CD4-positive, CD25-positive, alpha-beta regulatory T cell (primary cell): ENCODE measurements around the gene C1orf116. TPM values are rescaled to one million over a fixed set of nuclear protein-coding genes. Genes with fewer than 3 reads are reported as not detected.

ENCODE experiments used
- ATAC-seq, 2 donors: fragments of 150-1000 bp; cut with Tn5 transposase; one replicate each; pipeline ENCODE4 v1.10.0; 2021; ENCODE audit warnings: low read depth in 2 of 2, moderate number of reproducible peaks in 2 of 2, moderate library complexity in 1 of 2
- DNase-seq, 3 donors: peaks; one replicate each; pipeline versions ENCODE4 v3.0.0 to v3.0.0-alpha.2; 2012 to 2022; ENCODE audit warnings: mixed read lengths in 1 of 3
- H3K27ac ChIP-seq: one replicate; pipeline ENCODE4 v1.7.0; 2013; ENCODE audit warnings: mild to moderate bottlenecking, low read length; ENCODE audit not compliant: insufficient read depth, poor library complexity, severe bottlenecking
- H3K27me3 ChIP-seq: one replicate; pipeline ENCODE4 v1.7.0; 2013; ENCODE audit warnings: low read length; ENCODE audit not compliant: control insufficient read depth, insufficient read depth
- H3K36me3 ChIP-seq: one replicate; pipeline ENCODE4 v1.7.0; 2013; ENCODE audit warnings: mild to moderate bottlenecking, low read length, moderate library complexity; ENCODE audit not compliant: control insufficient read depth, insufficient read depth
- H3K4me1 ChIP-seq: 2 replicates; pipeline ENCODE4 v1.7.0; 2013; ENCODE audit warnings: mild to moderate bottlenecking, low read length; ENCODE audit not compliant: insufficient read depth, control insufficient read depth, poor library complexity, severe bottlenecking
- H3K4me3 ChIP-seq: one replicate; pipeline ENCODE4 v1.7.0; 2013; ENCODE audit warnings: low read depth, mild to moderate bottlenecking, low read length, moderate library complexity
- H3K9me3 ChIP-seq, 2 experiments: 1 replicate in 1 of 2; 2 replicates in 1 of 2; pipeline ENCODE4 v1.7.0; 2013; ENCODE audit warnings: low read length in 2 of 2, mild to moderate bottlenecking in 1 of 2, moderate library complexity in 1 of 2; ENCODE audit not compliant: control insufficient read depth in 2 of 2
- H3K27ac Mint-ChIP-seq, 3 donors: one replicate each; pipeline ENCODE4 v1.8.0; 2020 to 2022; ENCODE audit warnings: mild to moderate bottlenecking in 3 of 3, mixed read lengths in 3 of 3, moderate library complexity in 2 of 3
- H3K27me3 Mint-ChIP-seq: one replicate; pipeline ENCODE4 v1.8.0; 2022; ENCODE audit warnings: mild to moderate bottlenecking, mixed read lengths
- H3K36me3 Mint-ChIP-seq: one replicate; pipeline ENCODE4 v1.8.0; 2020; ENCODE audit warnings: mixed read lengths
- H3K4me1 Mint-ChIP-seq, 4 donors: one replicate each; pipeline ENCODE4 v1.8.0; 2020 to 2022; ENCODE audit warnings: mixed read lengths in 4 of 4, mild to moderate bottlenecking in 1 of 4
- H3K4me3 Mint-ChIP-seq, 4 donors: one replicate each; pipeline ENCODE4 v1.8.0; 2020 to 2022; ENCODE audit warnings: mild to moderate bottlenecking in 4 of 4, mixed read lengths in 4 of 4, moderate library complexity in 3 of 4
- H3K9me3 Mint-ChIP-seq, 7 donors: one replicate each; pipeline ENCODE4 v1.8.0; 2020 to 2022; ENCODE audit warnings: mixed read lengths in 7 of 7, mild to moderate bottlenecking in 3 of 7, moderate library complexity in 2 of 7
- polyA plus RNA-seq, 4 donors: library from polyadenylated mRNA; unstranded; fragments of 300-500 nt; fragmentation: Illumina TruSeq; gene quantifications; one replicate each; pipeline ENCODE4 v1.2.3, GENCODE V29; 2021
- total RNA-seq: library from RNA; stranded (reverse); gene quantifications from one replicate; pipeline ENCODE4 v1.2.3, GENCODE V29; 2022

Gene C1orf116
- total and polyA plus RNA-seq, 5 donors from 2014 or later, result 0.32 TPM; not detected in 4

DNA sequence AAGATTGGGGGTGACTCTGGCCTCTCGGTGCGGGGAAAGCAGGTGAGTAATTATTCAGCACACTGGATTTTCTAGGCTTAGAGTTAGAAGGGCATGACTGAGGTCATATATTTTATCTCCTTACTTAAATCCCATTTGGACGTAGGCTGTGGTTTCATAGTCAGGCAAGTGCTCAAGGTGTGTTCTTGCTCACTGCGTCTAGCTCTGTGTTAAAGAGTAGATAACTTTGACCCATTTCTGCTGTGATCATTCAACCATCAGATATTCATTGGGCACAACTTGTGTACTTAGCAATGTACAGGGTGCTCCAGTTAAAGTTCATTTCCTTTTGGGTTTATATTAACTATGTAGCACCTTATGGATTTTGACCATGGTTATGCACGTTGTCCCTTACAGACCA, 35.1 kb upstream of the C1orf116 start:
- H3K9me3 Mint-ChIP-seq, result peaks cover 0 to 2% (median 0%) of the 10 kb centered on the region in 7 donors
- no peaks in the 10 kb centered on the region for H3K36me3 ChIP-seq

GRCh38 chr1:207067185-207067584, 34.6 kb upstream of the C1orf116 start:
- no peaks in the 10 kb centered on the region for H3K36me3 ChIP-seq
- peaks cover 20% of the 10 kb centered on the region for H3K36me3 Mint-ChIP-seq
- DNase-seq, result no peak

More for the DNA sequence above, 35.1 kb upstream of the C1orf116 start:
- Histone ChIP-seq H3K9me3 (no peaks in the 10 kb centered on the region), H3K4me3 (no peak overlapping the region), H3K27ac (no peak overlapping the region), H3K27me3 (no peaks in the 10 kb centered on the region), H3K4me1 (no peaks in the 10 kb centered on the region)
- no peak for ATAC-seq
- H3K27me3 Mint-ChIP-seq, result peaks cover 5% of the 10 kb centered on the region
- no peak for DNase-seq
- no peak overlapping the region for H3K4me3 Mint-ChIP-seq
- H3K36me3 Mint-ChIP-seq, result peaks cover 17% of the 10 kb centered on the region
- no peak overlapping the region for H3K27ac Mint-ChIP-seq
- peaks cover 0 to 5% (median 2%) of the 10 kb centered on the region in 4 donors for H3K4me1 Mint-ChIP-seq

DNA sequence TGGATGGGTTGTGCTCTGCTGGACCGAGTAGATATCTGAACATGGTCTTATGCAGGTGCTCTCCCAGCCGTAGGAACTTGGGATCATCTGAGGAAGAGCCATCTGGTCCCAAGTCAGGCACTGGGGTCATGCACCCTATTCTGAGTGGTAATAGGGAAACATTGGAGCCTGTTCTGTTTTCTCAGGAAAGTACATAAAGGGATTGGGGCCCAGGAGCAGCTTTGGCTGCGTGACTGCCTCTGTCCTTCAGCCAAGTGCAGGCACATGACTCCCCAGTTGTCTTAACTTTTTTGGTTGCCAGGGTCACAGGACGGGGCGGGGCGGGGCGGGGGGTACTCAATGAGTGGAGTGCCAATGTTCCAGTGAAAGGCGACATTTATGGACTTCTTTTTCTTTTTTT, 32.0 kb upstream of the C1orf116 start:
- Histone ChIP-seq H3K4me3 (no peak overlapping the region), H3K27ac (no peak overlapping the region), H3K27me3 (peaks cover 3% of the 10 kb centered on the region), H3K9me3 (no peaks in the 10 kb centered on the region), H3K36me3 (no peaks in the 10 kb centered on the region), H3K4me1 (no peaks in the 10 kb centered on the region)
- DNase-seq, result no peak
- ATAC-seq, result no peak
- H3K27me3 Mint-ChIP-seq, result no peaks in the 10 kb centered on the region
- no peaks in the 10 kb centered on the region for H3K4me1 Mint-ChIP-seq
- peaks cover 20% of the 10 kb centered on the region for H3K36me3 Mint-ChIP-seq
- H3K9me3 Mint-ChIP-seq, result peaks cover 0 to 2% (median 0%) of the 10 kb centered on the region in 7 donors
- H3K27ac Mint-ChIP-seq, result no peak overlapping the region
- no peak overlapping the region for H3K4me3 Mint-ChIP-seq

More at GRCh38 chr1:207067185-207067584, 34.6 kb upstream of the C1orf116 start:
- Histone ChIP-seq H3K4me3 (no peak overlapping the region), H3K9me3 (no peaks in the 10 kb centered on the region), H3K4me1 (no peaks in the 10 kb centered on the region), H3K27ac (no peak overlapping the region), H3K27me3 (no peaks in the 10 kb centered on the region)
- H3K27me3 Mint-ChIP-seq, result peaks cover 5% of the 10 kb centered on the region
- peaks cover 0 to 2% (median 0%) of the 10 kb centered on the region in 7 donors for H3K9me3 Mint-ChIP-seq
- H3K27ac Mint-ChIP-seq, result no peak overlapping the region
- peaks cover 0 to 5% (median 2%) of the 10 kb centered on the region in 4 donors for H3K4me1 Mint-ChIP-seq
- H3K4me3 Mint-ChIP-seq, result no peak overlapping the region
- ATAC-seq, result no peak

DNA sequence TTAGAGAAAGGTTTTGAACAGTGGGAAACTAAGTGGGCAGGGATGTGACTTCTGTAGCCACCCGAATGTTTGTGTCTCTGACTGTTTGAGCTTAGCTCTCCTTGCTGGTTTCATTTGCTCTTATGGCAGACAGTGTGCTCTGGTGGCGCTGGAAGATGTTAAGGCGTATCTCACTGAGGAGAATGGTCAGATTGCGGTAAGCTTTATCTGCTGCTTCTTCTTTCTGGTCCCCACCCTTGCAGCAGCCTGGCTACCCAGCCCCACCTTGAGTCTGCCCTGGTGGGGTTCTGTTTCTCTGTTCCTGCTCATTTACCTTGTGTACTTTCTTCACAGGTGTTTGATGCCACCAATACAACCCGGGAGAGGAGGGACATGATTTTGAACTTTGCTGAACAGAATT, 30.5 kb upstream of the C1orf116 start:
- Mint-ChIP-seq H3K36me3 (peaks cover 15% of the 10 kb centered on the region), H3K9me3 (no peaks in the 10 kb centered on the region), H3K4me3 (no peak overlapping the region), H3K27ac (no peak overlapping the region), H3K4me1 (no peaks in the 10 kb centered on the region), H3K27me3 (no peaks in the 10 kb centered on the region)
- no peaks in the 10 kb centered on the region for H3K36me3 ChIP-seq
- no peaks in the 10 kb centered on the region for H3K4me1 ChIP-seq
- no peak overlapping the region for H3K4me3 ChIP-seq
- DNase-seq (no peak), ATAC-seq (no peak)
- no peaks in the 10 kb centered on the region for H3K9me3 ChIP-seq
- no peak overlapping the region for H3K27ac ChIP-seq
- H3K27me3 ChIP-seq, result peaks cover 4% of the 10 kb centered on the region

DNA sequence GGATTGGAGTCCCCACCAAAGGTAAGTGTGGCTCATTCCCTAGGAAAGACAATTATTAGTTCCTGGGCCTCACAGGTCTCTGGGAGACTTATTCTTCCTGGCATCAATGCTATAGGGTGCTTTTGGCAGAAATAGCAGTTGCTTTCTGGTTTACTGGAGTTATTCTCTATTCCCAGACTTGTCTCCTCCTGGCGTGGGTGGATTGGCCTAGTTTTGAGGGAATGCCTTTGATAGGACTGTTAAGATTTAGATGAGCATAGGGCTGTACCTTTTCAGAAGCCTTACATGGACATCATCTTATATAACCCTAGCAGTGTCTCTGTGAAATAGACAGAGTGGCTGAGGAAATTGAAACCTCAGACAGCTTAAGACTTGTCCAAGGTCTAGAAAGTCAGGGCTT, 29.5 kb upstream of the C1orf116 start:
- H3K4me3 Mint-ChIP-seq, result no peak overlapping the region
- Histone ChIP-seq H3K4me3 (no peak overlapping the region), H3K36me3 (no peaks in the 10 kb centered on the region), H3K9me3 (no peaks in the 10 kb centered on the region), H3K27ac (no peak overlapping the region), H3K4me1 (no peaks in the 10 kb centered on the region), H3K27me3 (peaks cover 4% of the 10 kb centered on the region)
- no peaks in the 10 kb centered on the region for H3K27me3 Mint-ChIP-seq
- H3K36me3 Mint-ChIP-seq, result peaks cover 15% of the 10 kb centered on the region
- no peak overlapping the region for H3K27ac Mint-ChIP-seq
- no peaks in the 10 kb centered on the region for H3K4me1 Mint-ChIP-seq
- DNase-seq (no peak), ATAC-seq (no peak)
- H3K9me3 Mint-ChIP-seq, result no peaks in the 10 kb centered on the region

DNA sequence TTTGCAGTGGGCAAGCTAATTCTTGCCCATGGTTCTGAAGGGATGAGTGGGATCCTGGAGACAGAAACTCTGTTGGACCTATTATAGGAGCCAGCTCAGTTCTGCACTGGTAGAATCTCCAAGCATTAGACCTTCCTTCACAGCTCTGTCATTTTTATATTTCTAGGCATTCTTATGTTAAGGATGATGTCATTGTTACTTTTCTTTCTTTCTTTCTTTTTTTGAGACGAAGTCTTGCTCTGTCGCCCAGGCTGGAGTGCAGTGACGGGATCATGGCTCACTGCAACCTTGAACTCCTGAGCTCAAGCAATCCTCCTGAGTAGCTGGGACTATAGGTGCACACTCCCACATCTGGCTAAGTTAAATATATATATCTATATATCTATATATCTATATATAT, 28.0 kb upstream of the C1orf116 start:
- H3K36me3 Mint-ChIP-seq, result peaks cover 15% of the 10 kb centered on the region
- H3K27me3 Mint-ChIP-seq, result peaks cover 4% of the 10 kb centered on the region
- no peaks in the 10 kb centered on the region for H3K9me3 ChIP-seq
- H3K9me3 Mint-ChIP-seq, result no peaks in the 10 kb centered on the region
- H3K4me1 Mint-ChIP-seq, result no peaks in the 10 kb centered on the region
- ATAC-seq, result no peak
- no peaks in the 10 kb centered on the region for H3K4me1 ChIP-seq
- H3K4me3 ChIP-seq, result no peak overlapping the region
- no peak overlapping the region for H3K4me3 Mint-ChIP-seq
- no peak overlapping the region for H3K27ac Mint-ChIP-seq
- no peak for DNase-seq
- no peaks in the 10 kb centered on the region for H3K36me3 ChIP-seq
- H3K27me3 ChIP-seq, result peaks cover 7% of the 10 kb centered on the region
- no peak overlapping the region for H3K27ac ChIP-seq

DNA sequence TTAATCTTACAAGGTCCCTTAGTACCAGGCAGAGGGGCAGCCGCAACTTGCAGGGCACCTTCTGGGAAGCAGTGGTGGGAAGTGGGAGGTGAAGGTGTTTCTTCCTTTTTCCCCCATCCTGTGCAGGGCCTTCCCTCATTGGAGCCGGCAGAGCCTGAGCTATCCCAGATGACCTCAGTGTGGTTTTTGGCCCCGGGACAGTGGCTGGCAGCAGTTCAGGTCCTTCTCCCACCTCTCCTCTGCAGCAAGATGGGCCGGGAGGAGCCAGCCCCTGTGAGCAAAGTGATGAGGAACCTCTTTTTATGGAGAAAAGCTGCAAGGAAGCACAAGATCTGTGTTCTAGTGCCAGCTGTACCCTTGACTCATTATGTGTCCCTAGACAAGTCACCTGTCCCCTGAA, 27.3 kb upstream of the C1orf116 start:
- Histone ChIP-seq H3K4me1 (no peaks in the 10 kb centered on the region), H3K27me3 (peaks cover 9% of the 10 kb centered on the region), H3K4me3 (no peak overlapping the region), H3K9me3 (no peaks in the 10 kb centered on the region), H3K27ac (no peak overlapping the region), H3K36me3 (no peaks in the 10 kb centered on the region)
- ATAC-seq (no peak), DNase-seq (no peak)
- Mint-ChIP-seq H3K27ac (no peak overlapping the region), H3K36me3 (peaks cover 15% of the 10 kb centered on the region), H3K4me1 (no peaks in the 10 kb centered on the region), H3K9me3 (no peaks in the 10 kb centered on the region), H3K4me3 (no peak overlapping the region), H3K27me3 (peaks cover 4% of the 10 kb centered on the region)
